Measurements from ENCODE around the gene GHRHR.

GHRHR gene

GRCh38 chr7:30928254-30928872, 35.4 kb upstream of the GHRHR start:
- no peak for DNase-seq (ENCODE audit: low read depth in 1 of 2, low spot score in 1 of 2)

- no peak for DNase-seq (ENCODE audit: low read depth in 1 of 2, low spot score in 1 of 2)
Measured at GRCh38 chr7:30929686-30930085, 34.1 kb upstream of the GHRHR start.

- DNase-seq (ENCODE audit: low read depth in 1 of 2, low spot score in 1 of 2), result no peak
Measured at GRCh38 chr7:30930621-30931020, 33.1 kb upstream of the GHRHR start.

- no peak for DNase-seq (ENCODE audit: low read depth in 1 of 2, low spot score in 1 of 2)
Measured at GRCh38 chr7:30931161-30931928, 32.4 kb upstream of the GHRHR start.

GRCh38 chr7:30931929-30932540, 31.7 kb upstream of the GHRHR start:
- no peak for DNase-seq (ENCODE audit: low read depth in 1 of 2, low spot score in 1 of 2)

GRCh38 chr7:30932562-30932961, 31.2 kb upstream of the GHRHR start:
- no peak for DNase-seq (ENCODE audit: low read depth in 1 of 2, low spot score in 1 of 2)

- no peak for DNase-seq (ENCODE audit: low read depth in 1 of 2, low spot score in 1 of 2)
Measured at GRCh38 chr7:30933124-30933974, 30.4 kb upstream of the GHRHR start.

- DNase-seq (ENCODE audit: low read depth in 1 of 2, low spot score in 1 of 2), result no peak
Measured at GRCh38 chr7:30934225-30934624, 29.5 kb upstream of the GHRHR start.

- no peak for DNase-seq (ENCODE audit: low read depth in 1 of 2, low spot score in 1 of 2)
Measured at GRCh38 chr7:30934732-30935568, 28.8 kb upstream of the GHRHR start.

- DNase-seq (ENCODE audit: low read depth in 1 of 2, low spot score in 1 of 2), result no peak
Measured at GRCh38 chr7:30935569-30935877, 28.2 kb upstream of the GHRHR start.

GRCh38 chr7:30936650-30937245, 27.0 kb upstream of the GHRHR start:
- no peak for DNase-seq (ENCODE audit: low read depth in 1 of 2, low spot score in 1 of 2)

- DNase-seq (ENCODE audit: low read depth in 1 of 2, low spot score in 1 of 2), result no peak
Measured at GRCh38 chr7:30937416-30937815, 26.3 kb upstream of the GHRHR start.

- DNase-seq (ENCODE audit: low read depth in 1 of 2, low spot score in 1 of 2), result peak; percentile 29 to 44
Measured at GRCh38 chr7:30938435-30939316, 25.1 kb upstream of the GHRHR start.

GRCh38 chr7:30941582-30942323, 22.0 kb upstream of the GHRHR start:
- DNase-seq (ENCODE audit: low read depth in 1 of 2, low spot score in 1 of 2), result no peak

GRCh38 chr7:30950197-30950596, 13.6 kb upstream of the GHRHR start:
- no peak for DNase-seq (ENCODE audit: low read depth in 1 of 2, low spot score in 1 of 2)

GRCh38 chr7:30954914-30955313, 8.8 kb upstream of the GHRHR start:
- DNase-seq (ENCODE audit: low read depth in 1 of 2, low spot score in 1 of 2), result no peak

- DNase-seq (ENCODE audit: low read depth in 1 of 2, low spot score in 1 of 2), result no peak
Measured at GRCh38 chr7:30956704-30957103, 7.0 kb upstream of the GHRHR start.

- no peak for DNase-seq (ENCODE audit: low read depth in 1 of 2, low spot score in 1 of 2)
Measured at GRCh38 chr7:30965372-30965771, 1.6 kb downstream of the GHRHR start.

GRCh38 chr7:30965883-30966282, 2.1 kb downstream of the GHRHR start:
- DNase-seq (ENCODE audit: low read depth in 1 of 2, low spot score in 1 of 2), result no peak

All from activated T-helper 1 cell treated with anti-CD3 and anti-CD28 coated beads, Interleukin-2, amount 50 U/mL, for 16 hours (primary cell).